Globus pallidus (tissue), 1 donor: ENCODE measurements around the gene ARL17B.
"Not testable (repeated sequence)": the region's sequence is repeated elsewhere in the genome, so short reads cannot be mapped to it uniquely, and the experiment has no call there.

ENCODE experiments used
- DNase-seq: peaks from one replicate; pipeline ENCODE4 v3.0.0-alpha.2; 2015; ENCODE audit warnings: low spot score

The ARL17B gene

DNA sequence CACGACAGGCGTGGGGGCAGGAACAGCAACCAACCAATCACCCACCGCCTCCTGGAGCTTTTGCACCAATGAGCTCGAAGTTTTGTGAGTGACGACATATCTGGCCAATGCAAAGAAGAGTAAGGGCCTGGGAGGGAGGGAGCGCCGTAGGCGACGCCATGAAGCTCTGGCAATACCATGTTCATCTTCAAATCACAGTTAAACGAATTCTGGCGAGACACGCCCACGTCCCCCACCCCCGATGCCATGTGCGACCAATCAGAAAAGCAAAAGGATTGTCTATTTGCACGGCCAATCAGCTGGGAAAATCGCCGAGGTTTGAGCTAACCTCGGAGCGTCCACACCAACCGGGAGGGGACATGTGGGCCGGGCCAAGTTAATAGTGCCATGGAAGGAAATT is at the start of gene ARL17B:
Gene ARL17B, minus strand, starts transcription at position 12 of the 400 bp plus-strand sequence. CDS start 3,369 bp downstream, outside the sequence.
- not testable (repeated sequence) for DNase-seq

DNA sequence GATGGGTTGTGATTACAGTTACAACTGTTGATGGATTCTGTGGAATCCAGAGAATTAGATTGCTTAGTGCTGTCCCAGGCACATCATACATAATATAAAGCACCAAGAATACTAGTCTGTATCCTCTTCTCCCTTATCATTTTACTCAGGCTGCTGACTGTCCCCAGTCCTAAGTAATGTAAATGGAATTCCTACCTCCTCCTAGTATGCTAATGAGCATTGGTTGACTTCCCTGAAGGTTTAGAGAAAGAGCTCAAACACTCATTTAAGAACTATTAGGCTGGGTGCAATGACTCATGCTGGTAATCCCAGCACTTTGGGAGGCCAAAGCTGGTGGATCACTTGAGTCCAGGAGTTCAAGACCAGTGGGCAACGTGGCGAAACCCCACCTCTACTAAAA is 48.3 kb upstream of the ARL17B start:
- DNase-seq = not testable (repeated sequence)

DNA sequence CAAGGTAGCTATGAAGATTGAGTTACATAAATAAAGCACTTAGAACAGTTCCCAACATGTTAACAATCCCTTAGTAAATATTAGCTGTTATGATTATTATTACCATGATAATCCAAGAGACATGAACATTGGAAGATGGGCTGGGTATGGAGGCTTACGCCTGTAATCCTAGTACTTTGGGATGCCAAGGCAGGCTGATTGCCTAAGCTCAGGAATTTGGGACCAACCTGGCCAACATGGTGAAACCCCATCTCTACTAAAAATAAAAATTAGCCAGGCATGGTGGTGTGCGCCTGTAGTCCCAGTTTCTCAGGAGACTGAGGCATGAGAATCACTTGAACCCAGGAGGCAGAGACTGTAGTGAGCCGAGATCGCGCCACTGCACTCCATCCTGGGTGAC is 45.6 kb upstream of the ARL17B start:
- not testable (repeated sequence) for DNase-seq

DNA sequence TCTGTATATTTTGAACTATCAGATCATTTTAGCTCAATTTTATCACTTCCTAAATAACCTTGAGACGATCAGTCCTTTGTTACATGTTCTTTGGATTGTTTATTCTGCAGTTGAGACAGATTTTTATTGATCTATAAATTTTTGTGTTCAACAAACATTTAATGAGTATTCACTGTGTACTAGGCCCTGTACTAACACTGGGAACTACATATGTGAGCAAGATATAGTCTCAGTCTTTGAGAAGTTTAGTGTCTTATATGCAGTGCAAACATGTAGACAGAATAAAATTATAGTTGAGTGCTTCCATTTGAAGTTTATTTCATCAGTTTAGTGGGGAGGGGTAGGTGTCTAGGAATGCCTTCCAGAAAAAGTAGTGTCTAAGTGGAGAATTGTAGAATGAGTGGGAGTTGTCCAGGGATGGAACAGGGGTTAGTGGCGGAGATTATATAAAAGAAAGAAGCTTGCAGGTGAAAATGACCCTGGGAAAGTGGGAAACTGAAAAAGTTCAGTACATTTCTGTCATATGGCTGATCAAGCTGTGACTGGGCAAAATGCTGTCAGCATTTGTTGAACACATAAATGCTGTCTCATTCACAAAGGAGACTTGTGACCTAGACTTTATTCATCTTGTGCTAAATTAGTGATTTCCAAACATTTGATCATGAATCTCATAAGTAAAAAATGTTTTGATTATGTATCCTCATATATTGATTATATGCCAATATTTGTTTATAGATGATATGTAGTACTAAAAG is 39.6 kb upstream of the ARL17B start:
- DNase-seq = not testable (repeated sequence)

DNA sequence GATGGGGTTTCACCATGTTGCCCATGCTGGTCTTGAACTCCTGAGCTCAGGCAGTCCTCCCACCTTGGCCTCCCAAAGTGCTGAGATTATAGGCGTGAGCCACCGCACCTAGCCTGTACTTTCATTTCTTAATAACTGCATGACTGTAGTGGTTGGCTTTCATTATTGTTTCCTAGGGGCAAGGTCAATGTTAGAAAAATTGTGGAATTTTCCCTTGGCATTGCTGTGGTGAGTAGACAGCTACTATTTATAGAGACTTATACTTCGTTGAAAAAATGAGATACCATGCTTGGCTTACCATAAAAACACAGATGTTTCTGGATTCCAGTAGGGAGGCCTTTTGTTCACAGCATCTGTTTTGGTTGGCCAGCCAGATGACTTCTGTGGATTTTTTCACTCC is 39.0 kb upstream of the ARL17B start:
- DNase-seq = not testable (repeated sequence)

DNA sequence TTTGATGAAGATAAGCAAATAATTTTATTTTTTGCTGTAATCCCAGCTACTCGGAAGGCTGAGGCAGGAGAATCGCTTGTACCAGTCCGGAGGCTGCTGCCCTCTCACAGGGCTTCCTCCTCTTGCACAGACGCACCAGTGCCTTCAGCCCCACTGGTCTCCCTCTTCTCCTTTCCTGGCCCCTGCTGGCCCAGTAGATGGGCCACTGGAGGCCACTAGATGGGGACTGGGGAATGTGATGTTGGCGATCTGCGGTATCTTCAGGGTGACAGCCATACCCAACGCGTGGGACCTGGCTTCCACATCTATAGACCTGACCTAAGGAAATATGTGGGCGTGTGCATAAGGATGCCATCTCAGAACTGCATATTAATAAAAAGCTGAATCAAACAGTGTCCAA is 38.4 kb upstream of the ARL17B start:
- DNase-seq = not testable (repeated sequence)

DNA sequence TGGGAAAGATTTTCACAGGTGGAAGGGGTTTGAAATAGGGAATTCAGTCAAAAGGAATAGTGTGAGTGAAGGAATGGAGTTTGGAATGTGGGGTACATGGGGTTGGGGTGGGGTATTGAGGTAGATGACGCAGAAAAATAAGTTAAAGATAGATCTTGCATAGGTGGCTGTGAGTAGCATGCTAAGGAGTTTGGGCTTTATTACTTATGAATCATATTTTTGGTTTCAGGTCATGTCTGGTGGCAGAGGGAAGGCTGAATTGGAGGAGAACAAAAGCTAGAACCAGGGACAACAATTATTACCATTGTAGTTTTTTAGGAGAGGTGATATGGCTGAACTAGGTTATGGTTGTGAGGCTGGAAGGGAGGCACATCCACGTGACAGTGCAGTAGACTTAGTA is 34.7 kb upstream of the ARL17B start:
- not testable (repeated sequence) for DNase-seq

DNA sequence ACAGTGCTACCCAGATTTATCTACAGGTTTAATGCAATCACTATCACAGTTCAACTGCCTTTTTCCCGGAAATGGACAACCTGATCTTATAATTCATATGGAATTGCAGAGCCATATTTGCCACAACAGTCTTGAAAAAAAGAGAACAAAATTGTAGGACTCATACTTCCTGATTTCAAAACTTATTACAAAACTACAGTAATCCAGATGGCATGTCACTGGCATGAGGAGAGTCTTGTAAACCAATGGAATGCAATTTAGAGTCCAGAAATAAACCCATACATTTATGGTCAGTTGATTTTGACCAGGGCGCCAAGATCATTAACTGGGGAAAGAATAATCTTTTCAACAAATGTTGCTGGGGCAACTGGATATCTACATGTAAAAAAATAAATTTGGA is 32.1 kb upstream of the ARL17B start:
- not testable (repeated sequence) for DNase-seq

DNA sequence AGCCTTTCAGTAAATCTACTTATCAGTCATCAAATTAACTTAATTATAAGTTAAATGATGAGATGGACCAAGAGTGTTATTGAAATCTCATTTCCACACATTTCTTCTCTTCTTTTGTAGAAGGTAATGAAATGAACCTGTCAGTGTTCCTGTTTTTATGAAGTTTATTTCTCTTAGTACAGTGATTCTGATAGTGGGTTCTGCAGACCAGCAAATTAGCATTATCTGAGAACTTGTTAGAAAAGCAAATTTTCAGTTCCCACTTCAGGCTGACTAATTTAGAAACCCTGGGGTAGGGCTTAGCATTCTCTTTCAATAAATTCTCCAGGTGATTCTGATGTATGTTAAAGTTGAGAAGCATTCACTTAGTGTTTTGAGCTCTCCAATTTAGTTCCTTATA is 23.9 kb upstream of the ARL17B start:
- DNase-seq = not testable (repeated sequence)

DNA sequence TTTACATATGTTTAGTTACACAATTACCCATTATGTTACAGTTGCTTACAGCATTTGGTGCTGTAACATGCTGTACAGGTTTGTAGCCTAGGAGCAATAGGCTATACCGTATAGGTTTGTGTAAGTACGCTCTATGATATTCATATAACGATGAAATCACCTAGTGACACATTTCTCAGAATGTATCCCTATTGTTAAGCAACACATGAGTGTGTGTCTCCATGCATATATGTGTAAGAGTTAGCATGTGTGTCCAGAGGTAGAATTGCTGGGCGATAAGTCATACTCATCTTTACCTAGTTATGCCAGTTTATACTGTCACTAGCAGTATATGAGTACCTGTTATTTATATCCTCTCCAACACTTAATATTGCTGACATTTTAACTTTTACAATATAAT is 21.6 kb upstream of the ARL17B start:
- not testable (repeated sequence) for DNase-seq

DNA sequence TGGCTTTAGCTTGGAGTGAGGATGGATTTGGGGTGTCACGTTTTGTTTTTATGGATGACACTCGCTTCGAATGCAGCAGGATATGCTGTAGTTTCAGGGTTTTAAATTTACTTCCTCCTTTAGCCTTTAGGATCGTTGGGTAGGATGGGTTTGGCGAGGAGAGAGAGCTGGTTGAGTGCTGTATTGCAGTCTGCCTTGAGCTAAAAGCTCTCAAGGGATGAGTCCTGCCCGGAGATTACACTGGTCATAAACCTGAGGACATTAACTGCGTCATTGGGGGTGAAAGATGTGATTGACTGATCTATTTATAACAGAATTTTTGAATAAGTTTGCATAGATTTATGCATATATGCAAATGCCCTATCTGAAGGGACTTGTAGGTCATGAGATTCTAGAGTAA is 11.9 kb upstream of the ARL17B start:
- not testable (repeated sequence) for DNase-seq

DNA sequence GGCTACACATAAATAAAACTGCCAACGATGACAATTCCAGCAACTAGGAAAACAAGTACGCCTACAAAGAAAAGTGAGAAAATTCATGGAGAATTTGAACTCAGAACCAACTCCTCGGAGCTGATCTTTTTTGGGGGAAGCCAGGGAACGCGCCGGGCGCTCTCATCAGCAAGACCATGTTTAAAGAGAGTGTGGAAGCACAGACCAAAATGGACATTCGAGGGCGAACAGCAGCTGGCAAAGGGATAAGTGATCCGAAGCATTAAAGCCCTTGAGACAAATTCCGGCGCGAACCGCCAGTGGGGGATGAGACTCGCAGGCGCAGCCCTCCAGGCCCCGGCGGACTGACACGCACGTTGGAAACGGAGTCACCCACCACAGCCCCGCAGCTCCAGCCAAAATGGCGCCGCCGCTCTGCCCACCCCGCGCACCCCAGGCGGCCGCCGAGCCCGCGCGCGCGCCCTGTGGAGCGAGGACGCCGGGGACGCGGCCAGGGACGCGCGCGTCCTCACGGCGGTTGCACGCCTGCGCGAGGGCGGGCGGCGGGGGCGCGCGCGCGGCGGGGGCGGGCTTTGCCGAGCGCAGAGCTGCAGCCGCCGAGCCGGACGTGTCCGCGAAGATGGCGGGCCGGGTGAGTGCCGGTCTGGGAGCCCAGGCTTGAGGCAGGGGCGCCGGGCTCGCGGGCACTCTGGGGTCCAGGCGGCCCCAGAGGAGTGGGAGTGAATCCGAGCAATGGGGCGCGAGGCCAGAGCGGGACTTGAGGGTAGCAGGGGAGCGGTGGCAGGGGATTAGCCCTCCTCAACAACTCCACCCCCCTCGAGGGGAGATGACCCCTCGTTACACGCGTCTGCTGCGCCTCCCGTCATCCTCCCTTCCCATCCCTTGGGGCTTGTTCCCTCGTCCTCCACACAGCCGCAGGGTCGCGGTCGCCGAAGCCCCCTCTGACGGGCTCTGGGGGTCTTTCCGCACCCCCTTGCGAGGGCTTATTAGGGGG is 11.0 kb upstream of the ARL17B start:
- DNase-seq = not testable (repeated sequence)

DNA sequence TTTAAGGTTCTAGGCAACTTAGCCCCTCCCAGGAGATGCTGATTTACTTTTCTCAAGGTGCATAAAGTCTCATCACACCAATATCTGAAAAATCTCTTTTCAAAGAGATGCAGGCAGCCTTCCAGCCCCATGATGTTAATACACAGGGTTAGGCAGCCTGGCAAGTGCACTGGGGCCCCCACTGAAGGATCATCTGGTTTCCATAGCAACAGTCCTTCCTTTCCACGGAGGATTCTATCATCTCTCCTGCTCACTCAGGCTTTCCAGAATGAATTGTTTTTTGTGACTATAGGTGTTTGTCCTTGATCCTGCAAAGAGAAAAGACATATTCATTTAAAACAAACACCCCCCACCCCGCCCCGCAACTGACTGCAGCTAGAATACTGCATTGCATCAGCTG is 6.0 kb upstream of the ARL17B start:
- not testable (repeated sequence) for DNase-seq

DNA sequence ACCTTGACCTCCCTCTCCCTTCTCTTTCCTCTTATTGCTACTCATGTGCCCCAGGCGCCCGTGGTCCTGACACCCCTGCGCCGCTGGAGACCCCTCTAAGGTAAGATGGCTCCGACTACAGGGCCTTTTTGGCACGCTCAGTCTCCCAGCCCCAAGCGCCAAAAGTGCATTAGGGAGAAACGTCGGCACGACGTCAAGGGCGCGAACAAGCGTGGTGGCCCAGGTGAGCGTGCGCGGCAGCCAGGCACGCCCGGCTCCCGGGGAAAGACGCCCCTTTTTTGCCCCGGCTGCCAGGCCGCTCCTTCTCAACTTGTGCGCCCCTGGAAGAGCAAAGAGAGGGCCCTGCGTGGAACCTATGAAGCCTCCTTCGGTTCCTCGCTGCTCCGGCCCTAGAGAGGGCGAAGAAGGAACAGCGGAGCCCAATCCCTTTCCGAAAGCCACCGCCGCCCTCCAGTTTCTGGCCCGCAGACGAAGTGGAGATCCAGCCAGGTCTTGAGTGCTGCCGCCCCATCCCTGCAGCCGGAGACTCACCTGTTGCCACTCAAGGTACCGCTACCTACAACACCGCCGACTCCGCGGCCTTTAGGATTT is 326 bp downstream of the ARL17B start:
- DNase-seq = not testable (repeated sequence)

DNA sequence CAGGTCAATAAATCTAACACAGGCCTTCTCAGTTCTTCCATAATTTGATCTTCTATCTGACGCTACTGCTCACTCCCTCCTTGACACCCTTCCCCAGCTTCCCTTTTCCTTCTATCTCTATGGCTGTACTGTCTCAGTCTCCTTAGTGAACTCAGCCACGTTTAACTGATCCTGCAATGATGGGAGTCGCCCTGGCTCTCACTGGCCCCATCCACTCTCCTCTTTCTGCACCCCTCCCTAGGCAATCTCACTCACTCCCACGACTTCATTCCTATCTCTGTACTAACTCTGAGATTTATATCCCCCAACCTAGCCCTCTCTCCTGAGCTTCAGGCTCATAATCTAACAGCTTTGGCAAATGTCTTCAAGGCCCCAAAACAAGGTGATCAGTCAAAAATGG is 7.7 kb downstream of the ARL17B start:
- not testable (repeated sequence) for DNase-seq

DNA sequence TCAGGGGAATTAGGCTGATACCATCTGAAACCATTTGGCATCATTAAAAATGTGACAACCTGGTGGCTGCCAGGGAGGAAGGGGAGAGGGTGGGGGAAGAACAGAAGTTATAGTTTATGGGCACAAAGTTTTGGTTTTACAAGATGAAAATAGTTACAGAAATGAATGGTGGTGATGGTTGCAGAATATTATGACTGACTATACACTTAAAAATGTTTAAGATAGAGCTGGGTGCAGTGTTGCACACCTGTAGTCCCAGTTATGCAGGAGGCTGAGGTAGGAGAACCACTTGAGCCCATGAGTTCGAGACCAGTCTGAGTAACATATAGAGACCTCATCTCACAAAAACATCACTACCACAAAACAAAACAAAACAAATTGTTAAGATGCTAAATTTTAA is 12.5 kb downstream of the ARL17B start:
- DNase-seq = not testable (repeated sequence)

DNA sequence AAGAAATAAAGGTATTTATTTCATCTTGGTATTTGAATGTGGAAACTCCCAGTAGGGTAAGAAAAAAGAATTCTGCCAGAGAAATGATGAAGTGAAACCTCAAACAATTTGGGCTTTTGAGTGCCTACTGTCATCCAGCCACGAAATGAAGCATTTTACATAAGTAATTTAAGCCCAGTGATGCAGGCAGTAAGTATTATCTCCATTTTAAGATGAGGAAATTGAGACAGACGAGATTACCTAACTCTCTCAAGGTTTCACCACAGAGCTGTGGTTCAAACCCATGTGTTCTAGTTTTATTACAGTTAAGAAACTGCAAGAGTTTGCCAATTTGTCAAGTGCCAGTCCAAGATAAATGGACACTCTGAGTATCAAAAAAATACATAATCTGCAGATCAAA is 13.2 kb downstream of the ARL17B start:
- DNase-seq = not testable (repeated sequence)

DNA sequence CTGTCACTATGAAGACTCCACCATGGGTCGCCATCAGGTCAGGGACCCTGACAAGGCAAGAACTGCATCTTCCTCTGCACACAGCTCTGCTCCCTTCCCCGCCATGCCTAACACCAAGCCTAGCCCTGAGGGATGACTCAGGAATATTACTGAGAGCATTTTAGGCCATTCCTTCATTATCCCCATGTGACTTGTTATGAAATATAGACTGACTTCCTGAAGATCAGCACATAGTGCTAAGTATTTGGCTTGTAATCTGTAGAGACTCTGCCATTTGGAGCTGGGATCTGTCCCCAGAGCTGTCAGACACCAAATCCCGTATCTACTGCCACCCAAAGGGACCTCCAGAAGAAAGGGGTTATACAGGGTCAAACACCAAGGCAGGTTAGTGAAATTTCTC is 19.4 kb downstream of the ARL17B start:
- not testable (repeated sequence) for DNase-seq

DNA sequence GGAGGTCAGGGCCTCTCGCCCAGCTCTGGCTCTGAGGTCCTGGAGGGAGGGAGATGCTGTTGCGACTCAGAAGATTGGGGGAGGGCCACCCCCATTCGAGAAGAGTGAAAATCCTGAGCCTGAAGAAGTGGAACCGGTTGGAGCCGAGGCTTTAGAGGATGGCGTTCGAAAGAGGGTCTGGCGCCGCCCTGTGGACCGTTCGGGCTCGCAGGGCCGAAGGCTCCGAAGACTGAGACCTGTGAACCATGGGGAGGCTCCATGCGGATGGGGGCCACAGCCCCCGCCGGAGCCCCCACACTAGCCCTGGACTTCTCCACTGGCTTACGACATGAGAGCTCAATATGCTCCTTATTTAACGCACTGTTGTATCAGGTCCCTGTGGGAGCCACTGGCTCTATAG is 20.3 kb downstream of the ARL17B start:
- DNase-seq = not testable (repeated sequence)

DNA sequence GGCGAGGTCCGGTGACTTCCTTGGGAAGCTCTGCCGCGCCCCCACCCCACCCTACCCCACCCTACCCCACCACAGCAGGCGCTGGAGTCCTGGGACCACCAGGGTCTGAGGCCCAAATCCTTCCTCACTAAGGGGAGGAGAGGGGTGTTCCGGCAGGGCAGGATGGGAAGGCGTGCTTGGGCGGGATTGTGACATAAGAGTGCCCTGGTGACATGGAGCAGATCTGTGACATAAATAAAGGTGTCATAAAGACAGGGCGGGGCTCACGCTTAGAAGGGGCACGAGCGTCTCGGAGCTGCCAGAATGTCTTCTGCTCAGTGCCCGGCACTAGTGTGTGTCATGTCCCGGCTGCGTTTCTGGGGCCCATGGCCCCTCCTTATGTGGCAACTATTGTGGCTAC is 66.7 kb downstream of the ARL17B start, which contains the start of gene LRRC37A:
Gene LRRC37A, plus strand, starts transcription at position 301 of the 400 bp plus-strand sequence. Its CDS starts 3 bp downstream, at position 304.
- DNase-seq = not testable (repeated sequence)

DNA sequence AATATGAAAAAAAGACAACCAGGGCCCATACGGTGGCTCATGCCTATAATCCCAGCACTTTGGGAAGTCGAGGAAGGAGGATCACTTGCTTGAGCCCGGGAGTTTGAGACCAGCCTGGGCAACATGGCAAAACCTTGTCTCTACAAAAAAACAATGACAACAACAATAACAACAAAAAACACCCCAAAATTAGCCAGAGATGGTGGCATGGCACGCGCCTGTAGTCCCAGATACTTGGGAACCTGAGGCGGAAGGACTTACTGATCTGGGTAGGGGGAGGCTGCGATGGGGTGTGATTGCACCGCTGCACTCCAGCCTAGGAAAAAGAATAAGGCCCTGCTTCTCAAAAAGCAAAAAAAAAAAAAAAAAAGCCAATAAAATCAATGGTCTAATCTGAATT is 69.9 kb downstream of the ARL17B start:
- DNase-seq = not testable (repeated sequence)

DNA sequence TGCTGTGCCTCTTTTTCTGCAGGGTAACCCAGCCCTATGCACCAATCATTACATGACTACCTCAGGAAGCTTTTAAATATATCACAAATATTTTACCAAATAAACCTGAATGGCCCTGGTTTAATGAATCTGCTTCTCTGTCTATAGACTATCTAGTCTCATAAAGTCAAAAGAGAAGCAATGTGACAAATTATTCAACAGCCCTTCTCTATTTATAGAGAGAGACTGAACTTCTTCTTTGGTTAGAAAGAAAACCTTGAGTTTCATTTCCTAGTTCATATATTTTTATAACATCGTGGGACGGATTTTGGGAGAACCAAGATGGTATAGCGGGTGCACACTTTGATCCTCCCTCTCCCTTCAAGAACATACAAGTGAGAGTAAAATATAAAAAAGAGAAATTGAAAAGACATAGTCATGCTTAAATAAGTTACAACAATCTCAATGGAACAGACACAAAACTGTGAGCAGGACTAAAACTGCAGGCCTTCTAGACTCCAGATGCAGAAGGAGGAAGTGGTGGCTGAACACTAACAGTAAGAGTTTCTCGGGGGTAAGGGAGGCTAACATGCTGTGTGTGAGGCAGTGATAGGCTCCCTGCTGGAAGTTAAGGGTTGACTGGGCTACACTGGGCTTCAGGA is 70.5 kb downstream of the ARL17B start:
- DNase-seq = peak; percentile 60
